ENCODE measurements around the gene FGFRL1.
"Not testable (repeated sequence)": the region's sequence is repeated elsewhere in the genome, so short reads cannot be mapped to it uniquely, and the experiment has no call there.

The FGFRL1 gene

DNA sequence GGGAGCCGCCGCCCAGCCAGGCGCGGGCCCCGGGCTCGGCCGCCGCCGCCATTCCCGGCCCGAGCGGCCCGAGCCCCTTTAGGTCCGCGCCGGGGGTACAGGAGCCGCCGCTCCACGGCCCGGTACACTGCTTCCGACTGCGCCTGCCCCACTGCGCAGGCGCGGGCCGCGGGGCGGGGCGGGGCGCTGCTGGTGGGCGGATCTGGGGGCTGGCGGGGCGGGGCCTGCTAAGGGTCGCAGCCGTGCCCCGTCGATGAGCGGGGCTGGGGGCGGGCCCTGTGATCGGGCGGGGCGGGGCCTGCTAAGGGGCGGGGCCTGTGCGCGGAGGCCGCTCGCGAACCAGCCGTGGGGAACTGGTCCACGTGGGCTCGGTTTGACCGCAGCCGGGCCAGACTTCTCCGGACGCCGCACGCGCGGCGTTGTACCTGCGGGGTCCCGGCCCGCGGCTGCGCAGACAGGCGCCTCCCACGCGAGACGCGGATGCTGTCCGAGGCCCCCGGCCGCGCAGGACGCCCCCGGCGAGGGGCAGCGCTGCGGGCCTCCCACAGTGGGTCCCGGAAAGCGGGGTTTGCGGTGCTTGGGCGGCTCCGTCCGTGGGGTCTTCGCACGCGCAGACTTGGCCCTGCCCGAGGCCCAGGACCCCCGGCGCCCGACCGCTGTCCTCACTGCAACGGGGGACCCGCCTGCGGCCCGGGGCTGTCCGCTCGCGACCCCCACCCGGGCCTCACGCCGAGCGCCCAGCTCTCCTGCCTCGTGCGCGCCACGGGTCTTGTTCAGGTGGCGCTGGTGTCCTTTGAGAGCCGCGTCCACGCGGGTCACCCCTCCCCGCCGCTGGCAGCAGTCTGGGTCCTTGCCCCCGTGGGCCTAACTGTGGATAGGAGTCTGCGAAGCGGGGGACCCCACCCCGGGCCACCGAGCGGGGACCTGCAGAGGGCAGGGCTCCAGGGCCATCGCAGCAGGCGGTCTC, 37.7 kb upstream of the FGFRL1 start, which contains the start of gene DGKQ:
DGKQ (minus strand) TSS at position 139 of the 967 bp plus-strand sequence; CDS start at position 52, 87 bp downstream.
- peak; percentile 91 for DNase-seq

DNA sequence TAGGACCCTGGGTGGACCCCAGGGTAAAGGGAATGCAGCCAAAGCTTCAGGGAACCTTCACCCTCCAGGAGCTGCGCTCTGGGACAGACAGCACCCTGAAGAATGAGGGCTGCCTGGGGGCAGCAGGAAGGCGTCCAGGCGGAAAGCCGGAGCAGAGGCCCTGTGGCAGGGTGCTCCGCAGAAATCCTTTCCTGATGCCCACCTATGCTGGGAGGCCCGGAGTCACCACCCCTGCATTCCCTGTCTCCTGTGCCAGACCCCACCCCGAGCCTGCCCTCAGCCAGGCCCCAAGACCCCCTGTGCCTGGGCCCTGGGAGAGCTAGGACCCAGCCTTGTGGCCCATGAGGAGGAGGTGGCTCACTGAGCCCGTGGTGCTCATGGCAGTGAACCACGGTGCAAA, 36.8 kb upstream of the FGFRL1 start:
- DNase-seq: no peak

DNA sequence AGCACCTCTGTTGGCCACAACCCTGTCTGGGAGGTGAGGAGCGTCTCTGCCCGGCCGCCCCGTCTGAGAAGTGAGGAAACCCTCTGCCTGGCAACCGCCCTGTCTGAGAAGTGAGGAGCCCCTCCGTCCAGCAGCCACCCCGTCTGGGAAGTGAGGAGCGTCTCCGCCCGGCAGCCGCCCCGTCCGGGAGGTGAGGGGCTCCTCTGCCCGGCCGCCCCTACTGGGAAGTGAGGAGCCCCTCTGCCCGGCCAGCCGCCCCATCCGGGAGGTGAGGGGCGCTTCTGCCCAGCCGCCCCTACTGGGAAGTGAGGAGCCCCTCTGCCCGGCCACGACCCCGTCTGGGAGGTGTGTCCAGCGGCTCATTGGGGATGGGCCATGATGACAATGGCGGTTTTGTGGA, 35.4 kb upstream of the FGFRL1 start:
- not testable (repeated sequence) for DNase-seq

DNA sequence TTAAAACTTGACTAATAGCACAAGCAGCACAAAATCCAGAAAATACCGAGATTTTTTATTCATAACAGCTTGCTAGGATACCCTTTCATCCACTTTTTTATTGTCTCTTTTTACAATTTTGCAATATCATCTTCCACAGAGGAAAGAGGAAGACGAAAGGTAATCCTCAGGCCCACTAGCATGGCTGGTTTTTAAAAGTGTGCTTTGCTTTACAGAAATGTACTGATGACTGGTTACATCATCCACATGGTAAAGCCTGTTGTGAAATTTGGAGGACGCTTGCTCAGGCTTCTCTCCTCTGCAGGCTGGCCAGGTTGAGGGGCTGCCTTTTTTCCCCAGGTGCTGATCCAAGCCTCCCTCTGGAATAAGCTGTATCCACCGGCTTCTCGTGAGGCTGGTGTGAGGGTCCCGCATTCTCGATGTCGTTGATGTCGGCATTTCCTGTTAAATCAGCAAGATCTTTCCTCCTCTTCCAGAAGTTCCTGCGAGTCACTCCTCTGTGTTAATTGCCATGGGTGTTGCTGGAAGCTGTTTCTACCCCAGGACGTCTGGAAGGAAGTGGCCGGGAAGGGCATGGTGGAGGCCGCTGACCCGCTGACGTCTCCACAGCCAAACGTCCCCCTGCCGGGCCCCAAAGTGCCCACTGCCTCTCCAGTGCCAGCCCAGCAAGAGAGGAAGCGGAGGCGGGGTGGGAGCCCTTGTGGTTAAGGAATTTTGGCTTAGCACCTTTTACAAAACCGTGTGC, 32.3 kb upstream of the FGFRL1 start:
- no peak for DNase-seq

DNA sequence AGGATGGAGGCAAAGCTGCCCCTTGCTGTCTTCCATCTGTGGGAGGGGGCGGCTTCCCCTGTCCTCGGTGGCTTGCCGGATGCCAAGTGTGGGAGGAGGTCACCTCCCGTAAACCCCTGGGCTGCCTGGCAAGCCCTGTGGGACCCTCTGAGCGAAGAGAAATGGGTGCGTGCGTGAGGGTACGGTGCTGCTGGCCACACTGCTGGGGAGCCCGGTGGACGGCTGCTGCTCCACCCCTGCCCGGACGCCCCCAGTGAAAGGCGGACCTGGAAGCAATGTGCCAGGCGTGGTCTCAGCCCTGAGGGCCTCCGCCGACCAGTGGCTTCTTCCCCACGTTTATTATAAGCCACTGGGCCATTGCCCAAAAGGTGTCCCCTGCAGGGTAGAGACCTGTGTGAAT, 29.1 kb upstream of the FGFRL1 start:
- no peak for DNase-seq

DNA sequence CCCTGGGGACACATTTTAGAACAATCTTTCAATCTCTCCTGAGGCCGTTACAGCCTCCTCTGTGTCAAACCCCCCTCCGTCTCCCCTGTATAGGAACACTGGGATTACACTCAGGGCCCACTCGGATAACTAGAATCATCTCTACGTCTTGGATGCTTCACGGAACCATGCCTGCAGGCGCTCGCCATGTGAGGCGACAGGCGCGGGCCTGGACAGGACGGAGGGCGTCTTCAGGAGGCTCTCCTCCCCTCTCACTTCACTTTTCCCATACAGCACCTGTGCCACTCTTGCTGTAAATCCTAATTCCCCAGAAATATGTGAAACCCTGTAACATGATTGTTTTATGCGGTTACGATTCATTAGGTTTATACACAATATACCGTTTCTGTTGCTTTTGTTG, 28.6 kb upstream of the FGFRL1 start:
- DNase-seq: no peak

DNA sequence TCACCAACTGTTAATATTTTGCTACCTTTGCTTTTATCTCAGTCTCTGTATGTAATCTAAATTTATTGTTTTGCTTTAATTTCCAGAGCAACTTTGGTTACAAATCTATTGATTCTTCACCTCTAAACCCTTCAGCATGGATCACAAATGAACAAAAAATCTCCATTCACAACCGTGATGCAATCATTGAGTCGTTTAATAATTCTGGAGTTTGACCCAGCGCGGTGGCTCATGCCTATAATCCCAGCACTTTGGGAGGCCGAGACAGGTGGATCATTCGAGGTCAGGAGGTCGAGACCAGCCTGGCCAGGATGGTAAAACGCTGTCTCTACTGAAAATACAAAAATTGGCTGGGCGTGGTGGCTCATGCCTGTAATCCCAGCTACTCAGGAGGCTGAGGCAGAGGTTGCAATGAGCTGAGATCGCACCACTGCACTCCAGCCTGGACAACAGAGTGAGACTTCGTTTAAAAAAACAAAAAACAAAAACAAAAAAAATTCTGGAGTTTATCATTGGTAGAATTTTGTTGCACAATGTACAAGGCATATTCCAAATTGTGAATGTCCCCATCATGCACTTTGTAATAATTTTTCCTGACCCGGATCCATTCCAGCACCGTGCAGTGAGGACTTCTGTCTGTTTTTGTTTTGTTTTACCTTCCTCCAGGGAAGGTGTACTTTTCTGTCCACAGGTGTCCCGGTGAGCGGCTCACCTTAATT, 26.9 kb upstream of the FGFRL1 start:
- DNase-seq: no peak

DNA sequence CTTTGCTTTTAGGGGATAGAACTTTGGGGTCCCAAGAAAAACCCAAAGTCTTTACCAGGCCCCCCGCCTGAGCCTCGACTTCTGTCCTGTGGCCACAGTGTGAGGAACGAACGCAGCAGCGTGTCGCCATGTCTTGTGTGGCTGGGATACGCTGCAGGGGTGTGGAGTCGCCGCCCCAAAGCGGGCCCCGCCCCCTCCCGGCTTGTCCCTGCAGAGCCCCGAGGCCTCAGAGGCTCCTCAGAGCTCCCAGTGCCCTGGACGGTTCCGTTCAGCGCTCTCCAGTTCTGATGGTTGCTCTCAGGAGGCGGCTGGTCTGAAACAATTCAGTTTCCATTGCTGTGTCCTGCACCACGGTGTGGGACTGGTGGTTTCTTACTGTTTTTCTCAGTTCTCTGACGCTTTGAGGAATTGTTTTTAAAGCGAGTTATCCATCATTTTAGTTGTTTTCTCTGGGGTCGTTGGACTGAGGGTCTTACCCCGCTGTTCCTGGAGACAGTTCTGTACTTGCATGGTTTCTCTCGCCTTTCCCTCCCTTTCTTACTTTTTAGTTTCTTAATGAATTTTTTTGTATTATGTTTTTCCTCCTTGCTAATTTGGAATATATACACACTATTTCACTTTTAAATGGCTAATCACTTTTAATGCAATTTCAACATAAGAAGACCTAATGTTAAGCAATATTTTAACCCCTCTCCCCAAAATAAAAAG, 26.1 kb upstream of the FGFRL1 start:
- peak; percentile 32 for DNase-seq

DNA sequence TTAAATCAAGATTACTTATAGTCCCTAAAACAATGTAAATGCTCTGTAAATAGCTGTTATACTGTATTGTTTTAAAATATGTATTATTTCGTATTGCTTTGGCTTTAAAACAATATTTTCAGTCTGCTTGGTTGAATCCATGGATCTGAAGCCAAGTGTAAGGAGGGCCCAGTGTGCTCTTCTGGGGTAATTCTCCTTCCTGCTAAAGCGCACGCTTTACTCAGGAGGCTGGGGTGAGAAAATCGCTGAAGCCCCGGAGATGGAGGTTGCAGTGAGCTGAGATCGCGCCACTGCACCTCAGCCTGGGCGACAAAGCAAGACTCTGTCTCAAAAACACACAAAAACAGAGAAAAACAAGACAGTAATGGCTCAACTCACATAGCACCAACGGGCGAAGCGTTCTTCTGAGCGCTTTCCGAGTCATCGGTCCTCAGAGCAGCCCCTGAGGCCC, 25.0 kb upstream of the FGFRL1 start:
- DNase-seq: no peak

DNA sequence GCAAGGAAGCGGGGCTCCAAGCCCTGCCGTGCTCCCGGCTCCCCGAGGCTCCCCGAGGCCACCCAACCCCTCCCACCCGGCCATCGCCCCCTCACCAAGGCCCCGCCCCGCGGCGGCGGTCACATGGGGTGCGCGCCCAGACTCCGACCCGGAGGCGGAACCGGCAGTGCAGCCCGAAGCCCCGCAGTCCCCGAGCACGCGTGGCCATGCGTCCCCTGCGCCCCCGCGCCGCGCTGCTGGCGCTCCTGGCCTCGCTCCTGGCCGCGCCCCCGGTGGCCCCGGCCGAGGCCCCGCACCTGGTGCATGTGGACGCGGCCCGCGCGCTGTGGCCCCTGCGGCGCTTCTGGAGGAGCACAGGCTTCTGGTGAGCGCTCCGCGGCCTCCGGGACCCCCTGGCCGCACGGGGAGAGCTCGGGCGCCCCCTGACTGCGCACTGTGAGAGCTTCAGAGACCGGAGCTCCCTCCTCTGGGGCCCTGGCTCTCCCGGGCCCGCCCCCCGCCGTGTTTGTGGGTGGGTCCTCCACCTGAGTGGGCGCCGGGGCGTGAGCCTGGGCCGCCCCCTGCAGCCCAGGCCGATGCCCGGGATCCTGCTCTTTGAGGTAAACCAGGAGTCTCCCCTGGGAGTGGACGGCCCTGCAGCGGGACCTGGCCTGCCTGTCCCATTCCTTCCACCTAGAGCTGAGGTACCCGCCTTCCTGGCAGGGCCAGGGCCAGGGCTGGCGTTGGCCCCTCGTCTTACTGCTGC, 24.4 kb upstream of the FGFRL1 start, which contains the start of gene IDUA:
IDUA (plus strand) TSS at position 166 of the 745 bp plus-strand sequence; CDS start at position 207, 41 bp downstream.
- peak; percentile 85 for DNase-seq

DNA sequence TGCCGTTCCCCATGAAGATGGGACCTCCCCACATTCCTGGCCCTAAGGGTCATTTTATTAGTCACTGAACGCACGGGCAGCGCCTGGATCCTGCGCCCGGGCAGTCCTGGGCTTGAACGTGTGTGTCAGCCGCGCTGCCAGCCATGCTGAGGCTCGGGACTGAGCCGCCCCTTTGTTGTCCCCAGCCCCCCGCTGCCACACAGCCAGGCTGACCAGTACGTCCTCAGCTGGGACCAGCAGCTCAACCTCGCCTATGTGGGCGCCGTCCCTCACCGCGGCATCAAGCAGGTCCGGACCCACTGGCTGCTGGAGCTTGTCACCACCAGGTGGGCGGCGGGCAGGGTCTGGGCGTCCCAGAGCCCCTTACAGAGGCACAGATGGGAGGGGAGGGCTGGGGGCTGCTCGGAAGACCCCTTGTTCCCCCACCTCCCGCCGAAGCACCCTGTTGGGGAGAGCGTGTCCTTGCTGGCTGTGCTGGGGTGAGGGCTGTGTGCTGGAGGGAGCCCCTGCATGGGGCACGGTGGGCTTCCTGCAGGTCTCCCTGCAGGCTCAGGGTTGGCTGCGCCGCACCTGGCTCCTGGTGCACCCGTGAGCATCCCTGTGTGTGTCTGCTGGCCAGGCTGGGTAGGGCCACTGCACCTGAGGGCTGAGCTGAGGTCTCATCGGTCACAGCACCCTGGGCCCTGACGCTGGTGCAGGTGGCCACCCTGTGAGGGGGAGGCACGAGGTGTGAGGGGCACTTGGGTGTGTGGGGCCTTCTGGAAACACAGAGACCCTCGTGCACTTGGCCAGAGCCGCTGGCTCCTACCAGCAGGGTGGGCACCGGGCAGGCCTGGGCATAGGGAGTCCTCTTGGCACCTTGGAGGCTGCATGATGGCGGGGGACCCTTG, 23.6 kb upstream of the FGFRL1 start:
- no peak for DNase-seq

DNA sequence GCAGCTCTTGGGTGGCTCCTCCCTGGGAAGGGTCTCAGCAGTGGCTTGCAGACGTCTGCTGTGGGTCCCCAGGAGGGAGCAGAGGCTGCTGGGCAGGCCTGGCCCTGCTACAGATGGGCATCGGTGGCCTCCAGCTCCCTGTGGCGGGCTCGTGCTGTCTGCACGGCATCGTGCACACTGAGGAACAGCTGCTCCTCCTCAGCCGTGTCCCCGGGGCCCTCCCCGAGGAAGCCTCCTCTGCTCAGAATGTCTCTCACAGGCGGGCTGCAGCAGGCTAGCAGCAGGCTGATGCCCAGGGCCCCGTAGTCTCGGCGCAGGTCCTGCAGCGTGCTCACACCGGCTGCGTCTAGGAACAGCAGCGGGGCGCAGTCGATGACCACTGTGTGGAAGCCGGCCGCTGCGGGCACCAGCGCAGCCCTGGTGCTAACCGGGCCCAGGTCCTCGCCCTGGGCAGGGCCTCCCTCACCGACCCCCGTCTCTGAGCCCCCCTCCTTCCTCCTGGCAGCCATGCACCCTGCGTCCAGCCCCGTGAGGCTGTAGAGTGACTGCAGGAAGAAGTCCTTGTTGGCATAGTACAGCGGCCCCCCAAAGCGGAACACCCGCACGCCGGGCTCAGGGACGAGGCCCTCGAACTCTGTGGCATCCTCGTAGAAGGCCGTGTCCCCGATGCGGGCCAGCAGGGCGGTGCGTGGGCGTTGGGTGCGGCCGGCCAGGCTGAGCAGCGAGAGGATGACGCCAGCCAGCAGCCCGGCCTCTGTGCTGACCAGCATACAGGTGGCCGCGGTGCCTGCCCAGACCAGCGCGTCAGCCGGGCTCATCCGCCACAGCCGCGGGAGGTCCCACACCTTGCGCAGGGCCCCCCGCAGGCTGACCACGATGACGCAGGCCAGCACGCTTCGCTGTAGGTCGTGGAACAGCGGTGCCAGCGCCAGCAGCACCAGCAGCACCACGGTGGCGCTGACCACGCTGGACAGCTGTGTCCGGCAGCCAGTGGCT, 22.4 kb upstream of the FGFRL1 start:
- no peak for DNase-seq

DNA sequence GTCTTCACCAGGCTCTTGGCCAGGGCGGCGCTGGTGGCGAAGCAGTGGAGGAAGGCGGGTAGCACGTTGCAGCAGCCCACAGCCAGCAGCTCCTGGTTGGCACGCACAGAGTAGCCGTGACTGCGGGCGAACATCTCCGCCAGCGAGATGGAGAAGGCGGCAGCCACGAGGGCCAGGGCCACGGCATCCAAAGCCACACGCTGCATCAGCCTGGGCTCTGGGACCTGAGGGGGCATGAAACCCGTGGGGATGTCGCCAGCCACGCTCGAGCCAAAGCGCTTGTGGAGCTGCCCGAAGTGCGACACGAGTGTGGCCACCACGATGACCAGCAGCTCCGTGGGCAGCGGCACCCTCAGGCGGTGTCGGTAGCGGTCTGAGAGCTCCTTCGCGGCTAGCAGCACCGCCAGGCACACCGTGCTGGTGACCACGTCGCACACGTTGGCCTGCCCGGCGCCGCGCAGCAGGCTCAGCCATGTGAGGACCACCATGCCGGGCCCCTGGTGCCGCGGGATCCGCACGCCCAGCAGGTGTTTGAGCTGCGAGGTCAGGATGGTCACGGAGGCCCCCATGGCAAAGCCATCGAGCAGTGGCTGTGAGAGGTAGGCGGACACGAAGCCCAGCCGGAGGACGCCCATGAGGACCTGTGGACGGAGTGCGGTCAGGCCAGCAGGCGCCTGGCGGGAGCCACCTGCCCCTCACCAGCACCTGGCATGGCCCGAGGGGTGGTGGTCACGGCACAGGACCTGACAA, 21.5 kb upstream of the FGFRL1 start:
- DNase-seq: no peak

DNA sequence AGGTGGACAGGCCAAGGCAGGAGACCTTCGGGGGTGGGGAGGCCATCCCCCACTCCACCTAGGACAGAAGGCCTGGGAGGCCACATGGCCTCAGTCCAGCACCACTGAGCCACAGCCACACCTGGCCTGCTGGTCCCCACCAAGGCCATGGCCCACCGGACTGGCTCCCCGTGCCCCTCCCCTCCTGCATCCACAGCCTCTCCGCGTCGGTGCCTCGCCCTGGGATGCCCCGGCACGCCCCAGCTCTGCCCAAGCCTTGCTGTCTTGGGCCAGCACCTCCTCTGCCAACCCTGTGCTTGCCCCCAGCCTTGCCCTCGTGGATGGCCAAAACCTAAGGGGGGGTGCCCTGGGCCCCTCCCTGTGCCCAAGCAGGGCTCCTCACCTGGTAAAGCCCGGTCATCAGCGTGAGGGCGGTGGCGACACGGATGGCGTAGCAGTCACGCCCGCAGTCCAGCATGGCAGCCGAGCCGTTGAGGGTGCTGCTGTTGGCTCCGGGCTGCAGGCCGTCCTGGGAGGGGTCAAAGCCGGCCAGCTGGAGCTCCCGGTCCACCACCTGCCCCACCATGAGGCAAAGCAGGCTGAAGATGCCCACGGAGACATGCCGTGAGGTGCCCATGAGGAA, 20.6 kb upstream of the FGFRL1 start:
- no peak for DNase-seq

DNA sequence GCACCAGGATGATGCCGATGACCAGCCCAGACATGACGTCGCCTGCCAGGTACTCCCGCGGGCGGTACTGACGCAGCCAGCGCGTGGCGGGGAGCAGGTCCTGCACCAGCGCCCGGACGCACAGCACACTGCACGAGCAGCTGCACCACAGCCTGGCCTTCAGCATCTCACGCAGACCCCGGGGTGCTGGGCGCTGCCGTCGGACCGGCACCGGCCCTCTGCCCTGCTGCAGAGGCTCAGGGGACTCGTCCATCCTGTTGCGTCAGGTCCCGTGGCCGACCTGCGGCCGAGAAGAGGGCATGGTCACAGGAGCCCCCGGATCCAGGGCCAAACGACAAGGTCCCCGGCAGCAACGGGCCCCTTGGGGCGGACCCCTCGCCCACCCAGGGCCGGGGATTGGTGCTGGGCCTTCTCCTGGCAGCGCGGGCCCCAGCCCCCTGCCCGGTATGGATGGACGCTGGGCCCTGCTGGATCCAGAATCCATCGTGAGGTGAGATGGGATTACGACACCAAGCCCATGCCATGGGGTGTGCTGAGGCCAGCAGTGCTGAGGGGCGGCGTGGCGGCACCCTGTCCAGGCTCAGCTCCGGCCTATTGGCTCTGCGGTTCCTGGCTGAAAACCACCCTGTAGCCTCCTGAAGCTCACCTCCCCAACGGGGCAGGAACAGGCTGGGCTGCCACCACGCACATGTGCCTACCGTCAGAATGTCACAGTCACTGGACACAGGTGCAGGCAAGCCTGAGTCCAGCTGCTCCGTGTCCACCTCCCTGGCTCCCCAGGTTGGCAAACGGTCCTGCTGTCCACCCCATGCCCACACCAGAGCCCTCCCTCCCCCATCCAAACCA, 19.8 kb upstream of the FGFRL1 start:
- no peak for DNase-seq

DNA sequence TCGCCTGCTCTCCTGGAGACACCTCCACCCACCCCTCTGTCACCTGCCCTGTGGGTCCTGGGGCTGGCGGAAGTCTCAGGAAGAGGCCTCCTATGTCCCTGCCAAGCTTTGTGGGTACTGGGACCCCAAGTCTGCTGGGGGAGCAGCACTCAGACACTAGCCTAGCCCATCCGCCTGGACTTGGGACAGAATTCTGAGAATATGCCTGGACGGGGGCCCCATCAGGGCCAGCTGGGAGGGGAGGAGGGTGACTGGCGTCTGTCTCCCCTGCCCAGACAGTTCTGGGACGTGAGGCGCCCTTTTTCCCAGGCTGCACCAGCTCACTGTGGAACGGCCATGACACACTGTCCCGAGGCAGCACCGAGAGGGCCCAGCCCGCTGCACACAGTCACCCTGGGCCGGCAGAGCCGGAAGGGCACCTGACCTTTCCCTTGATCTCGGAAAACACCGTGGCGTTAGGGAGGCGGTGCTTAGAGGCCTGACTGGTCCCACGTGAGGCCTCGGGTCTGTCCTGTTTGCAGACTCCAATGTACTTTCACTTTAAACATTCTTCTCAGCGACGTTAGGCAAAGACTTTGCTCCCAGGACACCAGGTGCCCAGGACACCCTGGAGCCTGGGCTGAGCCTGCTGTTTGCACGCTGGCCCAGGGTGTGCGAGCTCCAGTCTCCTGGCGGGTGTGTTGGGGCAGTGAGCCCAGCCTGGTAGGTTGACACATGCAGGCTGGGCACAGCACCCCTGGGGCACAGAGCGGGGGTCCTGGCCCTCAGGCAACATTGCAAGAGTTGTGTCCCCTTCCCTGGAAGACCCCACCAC, 18.9 kb upstream of the FGFRL1 start:
- DNase-seq: no peak
